HG03442 (cell line): Measurements from ENCODE around the gene MC5R.

ENCODE experiments used
- ATAC-seq: cut with Tn5 transposase; IDR thresholded peaks from one replicate; pipeline ENCODE4 v1.9.1; 2021; ENCODE audit warnings: mild to moderate bottlenecking, moderate library complexity; ENCODE audit not compliant: unreplicated experiment

Gene MC5R

GRCh38 chr18:13823707-13824395 lies at the start of gene MC5R:
Gene MC5R (plus strand): TSS chr18:13824149. CDS start chr18:13825766, 1,617 bp downstream.
- ATAC-seq = peak; percentile 91

GRCh38 chr18:13775058-13775457 lies 48.9 kb upstream of the MC5R start:
- no peak for ATAC-seq

DNA sequence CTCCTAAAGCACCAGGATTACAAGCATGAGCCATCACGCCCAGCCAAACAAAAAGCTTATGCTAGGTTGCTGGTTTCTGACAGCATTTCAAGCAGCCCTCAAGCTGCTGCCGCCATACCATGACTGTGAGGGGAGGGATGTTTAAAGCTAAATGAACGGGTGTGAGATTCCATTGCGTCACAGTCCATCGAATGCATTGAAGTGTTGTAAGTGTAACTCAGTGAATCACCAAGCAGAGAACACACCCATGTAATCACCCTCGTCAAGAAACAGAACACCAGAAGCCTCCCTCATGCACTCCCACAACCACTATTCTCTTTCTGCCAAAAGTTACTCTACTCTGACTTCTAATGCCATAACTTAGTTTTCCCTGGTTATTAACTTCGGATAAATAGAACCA lies 32.8 kb upstream of the MC5R start:
- no peak for ATAC-seq

- no peak for ATAC-seq
Observed at GRCh38 chr18:13793819-13794218, 30.1 kb upstream of the MC5R start.

- no peak for ATAC-seq
Observed at GRCh38 chr18:13796515-13796914, 27.4 kb upstream of the MC5R start.

DNA sequence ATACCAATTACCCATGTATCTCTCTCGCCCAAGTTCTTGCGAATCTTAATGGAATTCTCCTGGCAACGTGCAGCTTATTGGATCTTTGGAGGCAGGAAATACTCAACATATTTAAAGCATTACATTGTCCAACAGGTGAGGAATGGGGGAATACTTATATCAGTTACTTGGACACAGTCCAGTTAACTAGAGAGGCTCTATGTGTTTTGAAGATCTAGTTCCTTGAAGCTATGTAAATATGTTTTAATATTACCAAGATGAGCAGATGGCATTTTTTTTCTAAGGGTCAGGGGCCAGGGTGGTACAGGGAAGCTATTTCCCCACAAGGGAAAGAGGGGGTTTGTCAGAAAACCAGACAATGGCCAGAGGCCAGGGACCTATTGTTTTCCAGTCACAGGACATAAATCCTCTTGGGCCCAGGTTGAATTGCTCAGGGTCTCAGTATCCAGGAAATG lies 26.8 kb upstream of the MC5R start:
- no peak for ATAC-seq

GRCh38 chr18:13799396-13799795 lies 24.6 kb upstream of the MC5R start:
- ATAC-seq = no peak

GRCh38 chr18:13800505-13801259 lies 23.3 kb upstream of the MC5R start:
- ATAC-seq = no peak

DNA sequence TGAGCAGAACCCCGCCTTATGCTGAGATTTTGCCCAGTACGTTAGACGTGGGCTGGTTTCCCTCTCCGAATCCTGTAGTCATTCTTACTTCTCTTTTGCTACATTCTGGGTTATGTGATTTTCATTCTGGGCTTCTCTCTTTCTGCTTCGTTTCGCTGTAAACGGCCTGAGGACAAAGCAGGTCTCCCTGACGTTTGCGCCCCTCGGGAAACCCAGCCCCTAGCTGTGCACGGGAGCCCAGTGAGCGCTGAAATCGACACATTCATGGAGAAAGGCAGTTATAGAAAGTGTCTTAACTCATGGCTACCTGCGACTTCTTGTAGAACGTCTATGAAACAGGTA lies 22.7 kb upstream of the MC5R start:
- no peak for ATAC-seq

DNA sequence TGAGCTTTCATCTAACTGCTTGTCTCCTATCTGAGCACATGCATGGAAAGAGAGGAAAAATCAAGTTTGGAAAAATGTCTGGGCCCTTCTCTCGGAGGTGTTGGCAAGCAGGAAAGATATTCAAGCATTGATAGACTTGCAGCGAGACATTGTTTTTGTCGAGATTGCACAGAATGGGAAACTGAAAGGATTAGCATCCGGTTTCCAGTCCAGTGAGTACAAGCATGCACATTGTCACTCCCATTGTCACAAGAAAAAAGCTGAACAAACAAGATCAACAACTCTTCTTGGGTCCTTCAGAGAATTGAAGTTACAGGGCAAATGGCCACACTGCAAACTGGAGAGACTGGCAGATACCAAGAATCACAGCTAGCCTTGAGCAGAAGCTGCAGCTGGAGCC lies 19.6 kb upstream of the MC5R start:
- ATAC-seq = no peak

GRCh38 chr18:13808294-13809042 lies 15.5 kb upstream of the MC5R start:
- ATAC-seq = no peak

- ATAC-seq = no peak
Observed at GRCh38 chr18:13809043-13809430, 14.9 kb upstream of the MC5R start.

- ATAC-seq = no peak
Observed at GRCh38 chr18:13809531-13810255, 14.3 kb upstream of the MC5R start.

DNA sequence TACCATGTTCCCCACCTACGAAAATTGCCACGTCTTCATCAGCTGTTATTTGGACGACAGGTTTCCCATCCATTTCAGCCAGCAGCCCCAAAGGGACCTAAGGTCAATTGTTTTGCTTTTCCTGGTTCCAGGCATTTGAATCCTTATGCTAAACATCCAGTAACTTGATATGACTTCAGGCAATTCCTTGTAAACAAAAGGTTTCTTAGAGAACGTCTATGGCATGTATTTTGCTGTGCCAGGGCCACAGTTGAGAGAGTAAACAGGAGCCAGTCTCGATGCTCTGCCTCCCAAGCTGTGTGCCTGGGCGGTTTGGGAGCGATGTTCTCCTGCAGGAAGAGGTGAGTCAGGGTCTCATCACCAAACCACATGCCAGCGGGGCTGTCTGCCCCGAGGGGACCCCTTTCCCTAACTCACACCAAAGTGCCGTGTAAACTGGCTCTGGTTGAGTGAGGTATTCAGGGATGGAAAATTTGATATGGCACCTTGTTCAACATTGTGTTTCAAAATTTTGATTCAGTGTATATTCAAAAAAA lies 12.9 kb upstream of the MC5R start:
- no peak for ATAC-seq

DNA sequence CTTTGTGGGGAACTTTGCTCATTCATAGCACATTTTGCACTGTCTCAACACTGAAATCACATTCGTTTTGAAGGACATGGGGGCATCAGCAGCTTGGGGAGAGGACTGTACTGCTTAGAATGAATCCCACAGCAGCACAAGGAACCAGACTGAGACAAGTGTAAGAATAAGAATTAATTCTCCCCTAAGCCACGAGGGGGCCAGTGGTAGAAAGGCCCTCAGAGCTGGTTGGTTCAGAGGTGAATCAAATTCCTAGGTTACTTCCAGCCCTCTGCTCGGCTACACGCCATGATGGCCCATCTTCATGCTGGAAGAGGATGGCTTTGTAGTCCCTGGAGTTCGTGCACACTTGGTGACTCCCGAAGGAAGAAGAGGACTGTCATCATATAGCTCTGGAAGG lies 12.0 kb upstream of the MC5R start:
- no peak for ATAC-seq

DNA sequence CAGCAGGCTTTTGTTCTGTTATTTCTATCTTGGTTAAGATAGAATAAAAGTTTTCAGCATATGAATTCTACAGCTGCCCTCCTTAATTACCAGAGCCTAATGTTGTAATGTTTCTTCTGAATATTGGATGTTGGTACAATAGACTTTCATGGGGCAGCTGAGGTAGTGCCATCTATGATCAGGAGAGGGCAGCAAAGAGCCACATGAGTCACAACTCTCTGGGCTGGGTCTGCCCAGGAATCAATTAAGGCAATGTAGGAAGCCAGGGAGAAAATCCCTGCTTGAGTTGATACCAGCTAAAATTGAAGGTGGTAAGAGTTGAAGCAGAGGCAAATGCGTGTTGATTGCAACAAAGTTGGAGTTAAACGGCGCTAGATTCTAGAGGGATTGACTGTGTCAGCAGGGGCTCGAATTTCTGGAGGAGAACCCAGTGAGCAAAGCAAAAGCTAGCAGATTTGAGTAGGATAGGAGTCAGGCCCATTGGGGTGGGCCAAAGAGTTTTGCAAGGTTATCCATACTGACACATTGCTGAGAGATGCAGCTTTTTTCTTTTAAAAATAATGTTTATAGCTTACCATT lies 10.6 kb upstream of the MC5R start:
- peak; percentile 81 for ATAC-seq

- no peak for ATAC-seq
Observed at GRCh38 chr18:13826209-13826608, 2.3 kb downstream of the MC5R start.

DNA sequence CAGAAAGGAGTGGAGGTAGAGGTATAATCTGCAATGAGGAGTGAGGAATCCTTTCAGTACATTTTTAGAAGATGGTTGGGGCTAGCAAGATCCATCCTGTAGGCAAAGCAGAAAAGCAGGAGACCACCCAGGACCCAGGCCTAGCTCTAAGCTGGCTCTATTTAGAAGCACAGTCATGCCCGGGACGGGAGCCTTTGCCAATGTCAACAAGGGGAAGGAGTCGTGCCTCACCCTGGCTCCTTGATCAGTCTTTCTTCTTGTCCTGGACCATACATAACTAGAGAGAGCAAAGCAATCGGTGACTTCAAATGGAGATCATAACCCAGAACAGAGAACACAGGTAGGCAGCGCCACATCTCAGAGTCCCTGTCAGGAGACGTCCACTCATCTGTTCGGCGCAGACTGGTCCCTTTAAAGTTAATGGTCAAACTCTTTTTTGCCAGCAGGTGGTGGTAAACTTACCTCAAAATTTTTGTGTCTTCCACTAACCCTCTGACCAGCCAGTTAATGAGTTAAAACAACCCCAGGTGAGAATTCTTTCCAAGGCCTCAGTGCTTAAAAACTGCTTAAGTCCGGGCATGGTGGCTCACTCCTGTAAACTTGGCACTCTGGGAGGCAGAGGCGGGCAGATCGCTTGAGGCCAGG lies 8.0 kb downstream of the MC5R start:
- no peak for ATAC-seq

DNA sequence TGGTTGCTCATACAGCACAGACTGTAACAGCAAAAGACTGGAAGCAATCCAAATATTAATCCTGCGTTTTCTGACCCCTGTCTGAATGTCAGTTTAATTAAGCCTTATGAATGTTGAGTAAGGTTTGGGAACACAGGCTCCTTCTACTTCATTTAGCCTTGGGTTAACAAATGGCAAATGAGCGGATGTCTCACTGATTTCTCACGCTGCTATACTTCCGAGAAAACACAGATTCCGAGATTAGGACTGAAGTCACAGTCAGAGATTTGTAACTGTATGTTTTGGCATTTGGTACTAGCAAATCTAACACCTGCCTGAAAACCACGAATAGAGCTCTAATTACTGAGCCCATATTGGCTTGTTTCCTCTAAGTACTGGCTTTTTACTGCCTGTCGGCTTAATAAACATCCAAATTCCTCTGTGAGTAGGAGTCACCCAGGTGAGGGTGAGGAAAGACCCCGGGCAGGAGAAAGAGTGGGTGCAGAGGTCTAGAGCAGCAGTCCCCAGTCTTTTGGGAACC lies 10.6 kb downstream of the MC5R start:
- ATAC-seq = no peak

DNA sequence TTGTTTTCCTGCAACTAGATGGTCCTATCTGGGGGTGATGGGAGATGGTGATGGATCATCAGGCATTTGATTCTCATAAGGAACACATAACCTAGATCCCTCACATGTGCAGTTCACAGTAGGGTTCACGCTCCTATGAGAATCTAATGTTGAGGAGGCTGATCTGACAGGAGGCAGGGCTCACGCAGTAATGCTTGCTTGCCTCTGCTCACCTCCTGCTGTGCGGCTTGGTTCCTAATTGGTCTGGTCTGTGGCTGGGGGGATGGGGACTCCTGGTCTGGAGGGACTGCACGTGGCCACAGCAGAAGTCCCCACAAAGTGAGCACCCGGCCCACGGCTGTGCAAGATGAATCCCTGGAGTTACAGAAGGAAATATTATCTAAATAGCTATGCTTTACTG lies 11.3 kb downstream of the MC5R start:
- no peak for ATAC-seq
